ENCODE data around the gene KCNK13.
"Not testable (repeated sequence)": the region's sequence is repeated elsewhere in the genome, so short reads cannot be mapped to it uniquely, and the experiment has no call there.

The KCNK13 gene

DNA sequence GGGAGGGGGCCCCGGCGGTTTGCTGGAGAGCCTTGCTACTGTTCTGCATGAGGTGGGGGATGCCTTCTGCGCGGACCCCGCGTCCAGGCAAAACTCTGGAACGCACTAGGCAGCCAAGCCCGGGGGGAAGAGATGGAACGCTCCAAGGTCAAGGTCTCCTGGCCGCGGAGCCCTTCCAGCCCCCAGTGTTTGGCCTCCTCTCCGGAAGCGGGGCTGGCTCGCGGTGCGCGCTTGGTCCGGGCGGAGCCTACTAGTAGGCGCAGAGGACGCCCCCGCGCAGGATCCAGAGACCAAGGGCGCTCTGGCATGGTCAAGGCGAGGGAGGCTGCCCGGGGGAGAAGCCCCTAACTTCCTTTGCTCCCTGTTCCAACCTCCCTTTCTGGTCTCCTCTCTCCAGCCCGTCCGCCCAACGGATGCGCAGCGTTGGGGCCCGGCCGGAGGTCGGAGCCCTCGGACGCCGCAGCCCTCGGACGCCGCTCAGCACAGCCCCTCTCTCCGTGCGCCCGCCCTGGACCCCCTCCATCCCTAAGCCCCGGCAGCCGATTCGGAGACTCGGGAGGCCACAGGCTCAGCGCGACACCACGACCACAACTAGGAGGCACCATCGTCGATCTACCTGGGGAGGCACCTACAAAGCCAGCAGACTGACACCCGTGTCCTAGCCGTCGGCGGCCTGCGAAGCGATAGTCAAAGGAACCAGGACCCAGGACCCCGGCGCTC, 669 bp upstream of the KCNK13 start:
- DNase-seq (ENCODE audit: low spot score) (no peak), FAIRE-seq (no peak)

DNA sequence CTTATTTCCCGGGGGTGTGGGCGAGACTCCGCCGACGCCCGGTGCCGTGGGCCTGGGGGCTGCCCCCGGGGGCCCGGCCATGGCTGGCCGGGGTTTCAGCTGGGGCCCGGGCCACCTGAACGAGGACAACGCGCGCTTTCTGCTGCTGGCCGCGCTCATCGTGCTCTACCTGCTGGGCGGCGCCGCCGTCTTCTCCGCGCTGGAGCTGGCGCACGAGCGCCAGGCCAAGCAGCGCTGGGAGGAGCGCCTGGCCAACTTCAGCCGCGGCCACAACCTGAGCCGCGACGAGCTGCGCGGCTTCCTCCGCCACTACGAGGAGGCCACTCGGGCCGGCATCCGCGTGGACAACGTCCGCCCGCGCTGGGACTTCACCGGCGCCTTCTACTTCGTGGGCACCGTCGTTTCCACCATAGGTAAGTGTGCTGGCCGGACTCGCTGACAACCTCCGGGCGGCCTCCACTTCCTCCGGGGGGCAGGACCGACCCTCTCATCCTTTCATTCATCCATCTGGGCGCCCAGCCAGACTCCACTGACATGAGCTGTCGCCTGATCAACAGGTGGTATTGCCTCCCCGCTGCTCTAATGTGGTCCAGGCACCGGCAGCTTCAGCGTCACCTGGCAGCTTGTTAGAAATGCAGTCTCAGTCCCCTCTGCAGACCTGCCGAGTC, 467 bp downstream of the KCNK13 start:
- no peak for FAIRE-seq
- DNase-seq (ENCODE audit: low spot score), result no peak

DNA sequence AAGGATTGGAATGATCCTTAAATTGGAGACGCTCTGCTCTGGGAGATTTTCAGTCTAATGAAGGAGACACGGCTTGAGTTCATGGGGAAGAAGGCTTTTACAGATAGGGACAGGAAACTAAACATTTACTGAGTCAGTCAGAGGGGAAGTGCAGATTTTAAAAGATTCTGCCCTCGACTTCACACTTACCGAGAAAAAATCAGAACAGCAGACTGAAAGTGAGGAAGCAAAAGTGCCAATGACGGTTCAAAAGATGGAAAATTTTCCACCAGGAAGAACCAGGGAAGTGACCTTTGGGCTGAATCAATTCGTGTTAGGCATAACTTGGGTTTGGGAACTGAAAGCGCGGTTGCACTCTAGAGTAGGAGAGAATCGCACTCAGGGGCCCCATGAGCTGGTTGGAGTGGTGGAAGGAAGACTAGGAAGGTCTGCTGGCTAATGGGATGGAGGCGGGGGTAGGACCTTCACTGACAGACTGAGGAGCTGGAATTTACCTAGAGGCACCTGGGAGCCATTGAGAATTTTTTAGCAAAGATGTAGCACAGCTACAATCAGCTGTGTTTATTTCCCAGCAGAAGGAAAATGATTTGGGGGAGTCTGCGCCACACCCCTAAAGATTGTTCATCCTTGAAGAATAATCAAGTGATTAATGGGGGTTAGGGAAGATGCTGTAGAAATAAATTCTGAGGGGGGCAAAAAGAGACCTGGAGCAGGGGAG, 1.2 kb downstream of the KCNK13 start:
- FAIRE-seq, result no peak

DNA sequence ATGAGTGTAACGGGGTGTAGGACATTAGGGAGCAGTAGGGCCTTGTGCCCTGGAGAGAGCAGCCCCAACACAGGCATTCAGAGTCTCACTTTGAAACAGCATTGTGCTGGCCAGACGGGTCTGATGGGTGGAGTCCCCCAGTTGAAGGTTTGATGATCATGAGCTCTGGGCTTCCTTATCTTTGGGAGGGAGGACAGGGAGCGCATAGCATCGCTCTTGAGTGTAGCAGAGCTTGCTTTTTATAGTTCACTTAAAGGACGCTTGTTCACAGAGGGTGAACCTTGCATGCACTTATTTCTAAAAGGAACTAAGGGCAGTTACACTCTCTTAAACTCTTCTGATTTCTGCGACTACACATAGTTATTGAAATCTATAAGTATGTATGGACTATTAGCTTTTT, 10.6 kb downstream of the KCNK13 start:
- no peak for FAIRE-seq
- no peak for DNase-seq (ENCODE audit: low spot score)

More for the DNA sequence above, 1.2 kb downstream of the KCNK13 start:
- DNase-seq (ENCODE audit: low spot score), result no peak

DNA sequence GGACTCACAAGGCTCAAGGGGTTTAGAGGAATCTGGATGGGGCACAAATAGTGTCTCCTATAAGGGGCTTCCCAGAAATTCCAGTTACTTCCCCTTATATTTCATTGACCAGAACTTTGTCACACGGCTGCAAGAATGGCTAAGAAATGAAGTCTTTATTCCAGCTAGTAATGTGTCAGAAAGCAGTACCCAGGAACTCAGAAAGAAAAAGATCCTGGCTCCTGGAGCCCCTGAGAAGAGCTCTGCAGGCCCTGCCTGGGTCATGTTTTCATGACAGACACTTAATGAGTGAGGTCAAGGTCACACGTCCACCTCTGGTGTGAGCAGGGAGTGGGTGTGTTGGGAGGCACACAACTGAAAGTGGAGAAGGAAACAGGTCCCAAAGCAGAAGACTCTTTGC, 17.8 kb downstream of the KCNK13 start:
- DNase-seq (ENCODE audit: low spot score), result no peak
- FAIRE-seq, result no peak

DNA sequence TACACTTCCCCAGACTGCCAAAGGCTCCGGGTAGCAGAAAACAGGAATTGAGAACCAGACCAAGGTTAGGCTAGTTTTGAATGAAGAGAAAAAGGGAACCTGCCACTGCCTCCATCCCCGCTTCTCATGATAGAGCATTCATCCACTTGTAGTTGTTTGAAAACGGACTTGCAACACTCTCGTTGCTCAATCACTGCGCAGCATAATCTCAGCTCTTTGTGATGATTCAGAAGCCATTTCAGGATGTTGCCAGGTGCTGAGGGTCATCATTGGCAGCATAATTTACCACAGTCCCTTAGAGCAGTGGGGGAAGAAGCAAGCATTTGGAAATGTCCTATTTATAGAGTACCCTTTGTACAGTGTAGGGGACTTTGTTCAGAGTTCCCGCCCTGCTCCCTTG, 25.6 kb downstream of the KCNK13 start:
- no peak for FAIRE-seq
- no peak for DNase-seq (ENCODE audit: low spot score)

DNA sequence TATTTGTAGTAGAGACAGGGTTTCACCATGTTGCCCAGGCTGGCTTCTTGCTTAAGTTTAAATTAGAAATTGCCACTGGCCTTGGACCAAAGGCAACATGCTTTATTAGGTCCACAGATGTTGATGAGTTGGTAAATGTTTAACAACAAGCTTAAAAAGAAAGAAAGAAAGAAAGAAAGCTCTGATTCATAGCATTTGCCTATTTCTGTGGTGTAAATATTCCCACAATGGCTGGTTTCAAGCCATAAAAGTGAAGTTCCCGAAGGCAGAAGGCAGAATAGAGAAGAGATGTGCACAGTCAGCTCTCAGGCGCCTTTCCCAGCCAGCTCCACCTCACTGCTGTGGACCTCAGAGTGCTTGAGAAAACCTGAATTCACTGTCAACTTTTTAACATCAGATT, 26.4 kb downstream of the KCNK13 start:
- DNase-seq (ENCODE audit: low spot score) (no peak), FAIRE-seq (no peak)

DNA sequence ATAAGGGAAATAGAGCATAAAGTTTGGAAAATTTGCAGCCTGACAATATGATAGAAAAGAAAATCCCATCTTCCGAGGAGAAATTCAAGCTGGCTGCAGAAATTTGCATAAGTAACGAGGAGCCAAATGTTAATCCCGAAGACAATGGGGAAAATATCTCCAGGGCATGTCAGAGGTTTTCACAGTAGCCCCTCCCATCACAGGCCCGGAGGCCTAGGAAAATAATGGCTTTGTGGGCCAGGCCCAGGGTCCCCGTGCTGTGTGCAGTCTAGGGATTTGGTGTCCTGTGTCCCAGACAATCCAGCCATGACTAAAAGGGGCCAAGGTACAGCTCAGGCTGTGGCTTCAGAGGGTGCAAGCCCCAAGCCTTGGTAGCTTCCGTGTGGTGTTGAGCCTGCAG, 27.7 kb downstream of the KCNK13 start:
- FAIRE-seq; DNase-seq (ENCODE audit: low spot score): not testable (repeated sequence)

DNA sequence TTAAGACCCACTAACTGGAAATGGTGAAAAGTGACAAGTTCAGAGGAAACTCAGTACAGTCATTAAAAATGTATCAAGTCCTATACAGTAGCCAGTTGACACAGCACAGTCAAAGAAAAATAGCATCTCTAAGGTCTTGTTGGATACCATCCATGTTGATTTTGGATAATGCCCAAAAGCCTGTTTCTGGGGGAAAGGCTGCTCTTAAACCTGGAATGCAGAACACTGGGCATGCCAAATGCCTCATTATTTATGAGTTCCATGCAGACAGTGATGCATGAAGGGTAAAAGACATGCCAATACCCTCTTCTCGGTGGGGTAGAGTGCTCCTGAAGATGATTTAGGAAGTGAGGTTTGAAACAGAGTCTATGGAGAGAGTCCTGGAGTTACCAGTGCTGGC, 29.6 kb downstream of the KCNK13 start:
- no peak for FAIRE-seq
- no peak for DNase-seq (ENCODE audit: low spot score)

DNA sequence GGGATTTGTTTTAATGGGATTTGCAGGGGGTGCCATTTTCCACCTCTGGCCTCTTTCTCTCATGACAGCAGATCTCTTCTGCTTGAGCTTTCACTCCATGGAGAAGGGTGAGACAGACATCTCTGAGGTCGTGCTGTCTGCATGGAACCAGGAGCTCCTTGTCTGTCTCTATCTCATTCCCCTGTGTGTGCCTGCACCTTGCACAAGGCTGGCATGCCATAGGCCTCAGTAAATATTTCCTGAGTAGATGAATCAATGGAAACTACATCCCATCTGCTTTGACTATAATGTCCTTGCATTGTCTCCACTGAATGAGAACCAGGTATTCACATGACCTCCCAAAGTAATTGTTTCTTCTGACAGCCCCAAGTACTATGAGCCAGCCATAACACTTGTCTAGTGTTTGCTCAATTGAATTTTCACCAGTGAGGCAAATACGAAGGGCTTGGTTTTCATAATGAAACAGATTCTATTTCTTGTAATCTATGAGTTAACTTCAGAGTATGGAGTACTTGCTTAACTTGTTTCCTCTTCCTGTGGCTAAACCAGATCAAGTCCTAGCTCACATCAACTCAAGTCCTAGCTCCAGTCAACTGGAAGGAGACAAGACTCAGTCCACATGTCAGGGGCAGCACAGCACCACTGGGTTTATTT, 32.3 kb downstream of the KCNK13 start:
- FAIRE-seq, result no peak
- no peak for DNase-seq (ENCODE audit: low spot score)

DNA sequence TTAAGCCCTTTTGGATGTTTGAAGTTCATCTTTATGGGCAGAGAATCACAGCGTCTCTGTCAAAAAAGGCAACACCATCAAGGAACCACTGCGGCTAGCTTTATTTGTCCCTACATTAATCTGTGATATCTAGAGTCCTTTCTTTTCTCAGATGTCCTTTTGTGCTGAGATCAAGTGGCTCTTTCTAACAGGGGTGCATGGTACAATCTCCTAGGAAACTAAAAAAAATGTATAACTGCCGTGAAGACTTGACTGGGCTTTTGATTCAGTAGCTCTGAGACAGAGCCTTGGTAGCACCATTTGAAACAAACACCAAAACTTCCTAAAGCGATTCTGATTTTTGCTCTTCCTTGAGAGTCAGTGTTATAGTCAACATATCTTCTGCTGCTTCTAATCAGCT, 33.3 kb downstream of the KCNK13 start:
- DNase-seq (ENCODE audit: low spot score), result no peak
- no peak for FAIRE-seq

DNA sequence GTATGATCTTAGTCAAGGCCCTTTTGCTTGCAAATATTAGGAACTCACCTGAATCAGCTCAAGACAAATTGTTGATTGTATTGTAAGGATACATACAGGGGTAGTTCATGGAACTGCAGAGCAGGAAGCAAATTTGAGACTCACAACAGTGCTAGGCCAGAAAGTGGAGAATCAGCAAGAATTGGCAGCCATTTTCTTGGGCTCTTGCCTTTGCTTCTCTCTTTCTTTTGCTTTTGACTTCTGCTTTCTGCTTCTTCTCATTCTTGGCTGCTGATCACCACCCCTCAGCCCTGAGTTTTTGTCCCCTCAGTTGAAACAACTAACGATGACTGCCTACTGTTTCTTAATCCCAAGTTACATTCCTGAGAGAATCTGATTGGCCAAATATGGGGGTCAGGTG, 34.8 kb downstream of the KCNK13 start:
- FAIRE-seq (no peak), DNase-seq (ENCODE audit: low spot score) (no peak)

DNA sequence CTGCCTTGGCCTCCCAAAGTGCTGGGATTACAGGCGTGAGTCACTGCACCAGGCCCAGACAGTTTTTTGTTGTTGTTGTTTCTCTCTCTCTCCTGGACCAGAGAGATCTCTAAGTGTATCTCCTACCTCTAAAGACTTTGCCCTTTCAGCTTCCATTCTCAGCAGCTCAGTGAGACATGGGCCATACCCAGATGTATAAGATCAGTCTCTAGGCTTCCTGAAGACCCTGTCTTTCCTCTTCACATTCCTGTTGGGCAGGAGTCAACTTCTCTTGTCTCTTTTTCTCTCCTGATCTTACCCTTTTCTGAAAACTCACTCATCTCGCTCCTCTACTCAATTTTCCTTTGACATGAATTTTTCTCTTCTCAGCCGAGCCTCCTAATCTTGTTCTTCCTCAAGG, 42.0 kb downstream of the KCNK13 start:
- DNase-seq (ENCODE audit: low spot score) (no peak), FAIRE-seq (no peak)

DNA sequence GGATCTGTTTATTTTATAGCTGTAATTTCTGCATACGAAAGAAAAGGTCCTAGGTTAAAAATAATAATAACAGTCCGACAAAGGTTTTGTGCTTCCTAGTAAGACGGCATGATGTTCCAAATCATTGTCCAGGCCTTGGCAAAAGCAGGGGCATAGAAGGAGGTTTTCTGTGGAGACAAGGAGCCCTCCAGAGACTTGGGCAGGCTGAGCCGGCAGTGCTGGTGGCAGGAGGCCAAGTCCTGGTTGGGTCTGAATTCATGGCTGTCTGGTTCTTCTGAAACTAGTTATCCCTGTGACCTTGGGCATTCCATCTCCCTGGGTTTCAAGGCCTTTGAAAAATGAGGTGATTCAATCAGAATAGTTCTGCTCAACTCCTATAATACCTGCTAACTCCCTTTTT, 44.0 kb downstream of the KCNK13 start:
- DNase-seq (ENCODE audit: low spot score) (no peak), FAIRE-seq (no peak)

DNA sequence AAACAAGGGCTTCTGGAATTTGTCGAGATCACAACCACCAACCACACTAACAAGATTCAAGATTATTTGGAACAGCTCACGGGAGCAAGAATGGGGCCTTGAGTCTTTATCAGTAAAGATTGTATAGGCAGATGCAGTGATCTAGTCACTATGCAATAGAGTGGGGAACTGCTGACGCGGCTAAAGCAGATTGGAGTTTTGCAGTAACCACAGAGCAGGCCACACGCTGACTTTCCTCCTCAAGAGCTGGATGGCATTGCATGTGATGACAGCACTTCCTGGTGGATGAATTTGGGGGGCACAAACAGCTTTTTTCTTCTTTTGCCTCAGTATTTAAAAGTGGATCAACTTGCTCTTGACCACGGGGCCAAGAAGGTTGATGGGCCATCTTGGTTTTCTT, 46.0 kb downstream of the KCNK13 start:
- FAIRE-seq, result no peak
- DNase-seq (ENCODE audit: low spot score), result no peak

DNA sequence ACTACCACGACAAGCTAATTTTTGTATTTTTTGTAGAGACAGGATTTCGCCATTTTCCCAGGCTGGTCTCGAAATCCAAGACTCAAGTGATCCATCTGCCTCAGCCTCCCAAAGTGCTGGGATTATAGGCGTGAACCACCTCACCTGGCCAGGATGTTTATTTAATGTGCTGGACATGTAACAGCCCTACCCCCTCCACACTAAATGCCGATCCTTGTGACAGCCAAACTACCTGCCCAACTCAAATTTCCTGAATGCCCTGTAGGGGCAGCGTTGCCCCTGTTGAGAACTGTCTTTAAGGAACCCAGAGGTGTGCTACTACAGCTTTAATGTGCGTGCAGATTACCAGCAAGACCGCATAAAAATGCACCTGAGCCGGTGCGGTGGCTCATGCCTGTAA, 48.1 kb downstream of the KCNK13 start:
- FAIRE-seq (no peak), DNase-seq (ENCODE audit: low spot score) (no peak)

DNA sequence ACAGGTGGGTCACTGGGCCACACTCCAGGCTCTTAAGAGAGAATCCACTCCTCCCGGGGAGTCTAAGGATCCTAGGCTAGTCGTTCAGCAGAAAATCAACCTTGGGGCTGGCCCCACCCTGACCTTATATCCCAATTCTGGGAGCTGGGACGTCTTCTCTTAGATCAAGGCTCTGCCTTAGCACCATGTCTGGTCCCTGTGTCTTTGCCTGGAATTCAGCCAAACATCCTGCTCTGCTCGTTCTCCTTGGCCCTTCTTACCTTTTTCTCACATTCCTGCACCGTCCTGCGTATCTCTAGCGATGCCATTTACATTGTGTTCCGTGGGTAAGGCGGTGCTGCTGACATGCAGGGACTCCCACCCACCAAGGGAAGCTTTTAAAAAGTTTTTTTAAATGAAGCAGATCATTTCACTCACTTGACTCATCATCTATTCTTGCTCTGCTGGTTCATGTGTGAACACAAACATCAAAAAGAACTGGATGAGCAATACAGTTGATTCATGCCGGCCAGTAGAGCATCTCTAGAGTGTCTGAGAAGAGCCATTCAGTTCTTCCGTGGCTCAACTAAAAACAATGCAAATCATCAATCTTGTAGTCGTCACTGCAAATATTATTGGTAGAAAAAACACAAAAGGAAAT, 50.2 kb downstream of the KCNK13 start:
- no peak for FAIRE-seq
- peak; percentile 19 for DNase-seq (ENCODE audit: low spot score)

DNA sequence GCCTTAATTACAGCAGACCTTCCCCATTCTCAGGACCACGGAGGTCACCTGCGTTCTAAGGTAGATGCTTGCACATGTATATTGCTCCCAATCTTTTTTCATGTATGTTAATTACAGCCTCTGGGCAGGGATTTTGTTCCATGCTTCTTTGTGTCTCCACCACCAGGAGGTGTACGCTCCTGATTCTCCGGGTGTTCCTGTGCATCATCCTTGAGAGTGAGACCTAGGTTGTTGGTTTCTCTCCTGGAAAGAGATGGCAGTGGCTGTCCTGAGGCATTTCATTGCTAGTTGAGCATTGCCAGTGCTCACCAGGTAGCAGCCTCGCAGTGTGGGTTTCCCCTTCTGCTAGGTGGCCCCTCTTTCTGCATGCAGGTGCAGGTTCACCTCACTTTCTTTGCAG, 52.8 kb downstream of the KCNK13 start:
- no peak for DNase-seq (ENCODE audit: low spot score)

DNA sequence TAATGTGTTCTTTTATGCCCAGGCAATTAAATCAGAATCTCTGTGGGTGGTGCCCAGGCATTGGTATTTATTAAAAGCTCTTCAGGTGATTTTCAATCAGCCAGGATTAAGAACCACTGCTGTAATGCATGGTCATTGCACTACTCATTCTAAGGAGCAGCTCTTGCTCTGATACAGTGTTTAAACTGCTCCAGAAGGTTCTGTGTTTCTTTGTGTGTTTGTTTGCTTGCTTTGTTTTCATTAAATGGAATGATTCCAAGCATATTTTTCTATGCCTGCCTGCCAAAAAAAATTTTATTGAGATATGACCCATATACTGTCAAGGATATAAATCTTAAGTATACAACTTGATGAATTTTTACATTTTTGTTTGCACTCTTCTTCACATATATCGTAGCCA, 54.0 kb downstream of the KCNK13 start:
- FAIRE-seq (no peak), DNase-seq (ENCODE audit: low spot score) (no peak)

More for the DNA sequence above, 52.8 kb downstream of the KCNK13 start:
- no peak for FAIRE-seq

DNA sequence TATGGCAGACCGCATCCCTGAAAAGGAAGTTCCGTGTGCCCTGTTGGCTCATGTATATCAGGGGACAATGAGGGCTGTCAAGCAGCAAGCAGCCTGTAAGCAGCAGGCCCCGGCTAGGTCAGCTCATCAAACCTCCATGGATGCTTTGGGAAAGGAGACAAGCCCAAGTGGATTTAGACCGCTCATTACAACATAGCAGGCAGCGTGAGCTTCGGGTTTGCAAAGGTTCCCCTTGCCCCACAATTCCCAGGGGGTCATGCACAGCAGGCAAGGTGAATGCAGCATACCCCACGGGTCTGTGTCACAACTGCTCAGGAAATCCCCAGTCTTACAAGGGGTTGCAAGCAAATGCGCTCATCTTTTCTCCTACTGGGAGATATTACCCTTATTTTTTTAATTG, 54.6 kb downstream of the KCNK13 start:
- FAIRE-seq, result no peak

DNA sequence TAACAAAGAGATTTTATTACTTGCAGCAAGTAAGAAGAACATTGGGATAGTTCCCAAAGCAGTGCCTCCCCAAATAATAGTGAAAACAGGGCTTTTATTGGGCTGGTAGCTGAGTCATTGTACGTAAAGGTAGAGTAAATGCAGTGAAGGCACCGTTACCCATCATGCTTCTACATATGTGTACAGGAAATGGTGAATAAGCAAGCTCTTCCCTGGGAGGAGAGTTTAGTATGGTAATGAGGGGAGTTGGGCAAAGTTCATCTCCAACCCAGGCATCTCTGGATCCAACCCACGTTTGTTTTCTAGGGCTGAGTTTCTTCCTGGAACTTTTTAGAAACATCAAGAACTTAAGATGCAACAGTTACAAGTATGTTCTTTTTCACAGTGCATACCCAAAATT, 56.2 kb downstream of the KCNK13 start:
- no peak for DNase-seq (ENCODE audit: low spot score)

More for the DNA sequence above, 54.6 kb downstream of the KCNK13 start:
- no peak for DNase-seq (ENCODE audit: low spot score)

DNA sequence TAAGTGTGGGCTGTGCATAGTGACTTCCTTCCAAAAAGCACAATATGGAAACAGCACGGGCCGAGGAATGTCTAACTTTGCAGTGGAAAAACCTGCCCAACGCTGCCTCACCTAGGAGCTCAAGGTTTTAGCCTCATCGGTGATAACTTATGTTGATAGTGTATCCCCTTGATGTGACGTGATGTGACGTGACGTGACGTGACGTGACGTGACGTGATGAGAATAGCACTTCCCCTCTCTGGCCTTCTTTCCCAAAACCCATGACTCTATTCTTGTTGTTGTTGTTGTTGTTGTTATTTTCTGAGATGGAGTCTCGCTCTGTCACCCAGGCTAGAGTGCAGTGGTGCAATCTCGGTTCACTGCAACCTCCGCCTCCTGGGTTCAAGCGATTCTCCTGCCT, 64.5 kb downstream of the KCNK13 start:
- DNase-seq (ENCODE audit: low spot score) (no peak), FAIRE-seq (no peak)

More for the DNA sequence above, 56.2 kb downstream of the KCNK13 start:
- FAIRE-seq, result no peak

All from RCC 7860 (cell line).